Measurements from ENCODE around the gene KLRF2.

GRCh38 chr12:9868951-9869306 lies 12.4 kb upstream of the KLRF2 start:
- TF ChIP-seq CTCF (IDR thresholded peaks at IDR 0.05): no peak
- no peak for TF ChIP-seq POLR2A (IDR thresholded peaks at IDR 0.05)

All from vagina (tissue), 2 donors.